ENCODE data around the gene DNAL4. TPM values are rescaled to one million over a fixed set of nuclear protein-coding genes. Genes with fewer than 3 reads are reported as not detected.
A peak's percentile ranks its signal among the peaks of the same experiment; 100 is the strongest.

DNAL4 gene
- total RNA-seq, 1 donor from 2014 or later: 8.4 TPM

DNA sequence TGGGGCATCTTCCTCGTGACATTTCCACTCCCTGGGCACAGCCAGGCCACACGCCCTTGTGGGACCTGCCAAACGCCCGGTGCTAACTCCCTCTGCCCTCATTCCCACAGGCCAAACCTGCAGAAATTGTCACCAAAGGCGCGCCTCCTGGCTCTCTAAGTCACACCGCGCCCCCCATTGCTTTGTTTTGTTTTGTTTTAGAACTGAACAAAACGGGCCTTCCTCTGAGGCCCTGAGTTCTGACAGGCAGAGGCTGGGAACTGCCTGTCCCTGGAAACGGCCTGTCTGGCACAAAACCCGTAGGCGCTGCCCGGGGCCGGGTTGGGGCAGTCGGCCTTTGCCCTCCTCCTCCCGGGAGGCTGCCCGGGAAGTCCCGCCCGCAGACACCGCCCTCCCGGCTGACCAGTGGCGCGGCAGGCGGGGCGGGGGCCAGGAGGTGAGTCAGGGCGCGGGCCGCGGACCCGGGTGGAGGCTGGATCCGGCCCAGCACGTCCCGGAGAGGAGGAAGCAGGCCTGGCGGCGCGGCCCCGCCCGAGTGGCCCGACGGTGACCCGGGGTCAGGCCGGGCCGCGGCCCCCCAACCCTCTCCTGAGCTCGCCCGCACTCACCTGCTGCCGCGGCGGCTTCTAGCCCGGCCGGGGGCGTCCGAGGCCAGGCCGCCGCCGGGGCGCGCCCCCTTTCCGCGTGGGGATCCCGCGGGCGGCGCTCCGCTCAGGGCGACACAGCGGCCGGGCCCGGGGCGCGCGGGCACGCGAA is 38.6 kb downstream of the DNAL4 start:
- CTCF ChIA-PET: no interaction called here
- H3K36me3 Mint-ChIP-seq (ENCODE audit: low read depth): peaks cover 26% of the 10 kb centered on the region
- peaks cover 77% of the 10 kb centered on the region for H3K4me1 Mint-ChIP-seq
- H3K4me3 Mint-ChIP-seq: peak overlapping the region; percentile 92
- H3K9me3 Mint-ChIP-seq: no peaks in the 10 kb centered on the region
- ATAC-seq (ENCODE audit: low read depth): peak; percentile 19
- POLR2A ChIA-PET: interaction anchor here (0.6 to 5.7 kb wide), 11 partner anchors 8 to 1875 kb away, joined by 3 to 37 read pairs (median 4); partner anchors contain the start of genes GTPBP1, RPL3 and TOMM22
- TF ChIP-seq, protein P1, sequence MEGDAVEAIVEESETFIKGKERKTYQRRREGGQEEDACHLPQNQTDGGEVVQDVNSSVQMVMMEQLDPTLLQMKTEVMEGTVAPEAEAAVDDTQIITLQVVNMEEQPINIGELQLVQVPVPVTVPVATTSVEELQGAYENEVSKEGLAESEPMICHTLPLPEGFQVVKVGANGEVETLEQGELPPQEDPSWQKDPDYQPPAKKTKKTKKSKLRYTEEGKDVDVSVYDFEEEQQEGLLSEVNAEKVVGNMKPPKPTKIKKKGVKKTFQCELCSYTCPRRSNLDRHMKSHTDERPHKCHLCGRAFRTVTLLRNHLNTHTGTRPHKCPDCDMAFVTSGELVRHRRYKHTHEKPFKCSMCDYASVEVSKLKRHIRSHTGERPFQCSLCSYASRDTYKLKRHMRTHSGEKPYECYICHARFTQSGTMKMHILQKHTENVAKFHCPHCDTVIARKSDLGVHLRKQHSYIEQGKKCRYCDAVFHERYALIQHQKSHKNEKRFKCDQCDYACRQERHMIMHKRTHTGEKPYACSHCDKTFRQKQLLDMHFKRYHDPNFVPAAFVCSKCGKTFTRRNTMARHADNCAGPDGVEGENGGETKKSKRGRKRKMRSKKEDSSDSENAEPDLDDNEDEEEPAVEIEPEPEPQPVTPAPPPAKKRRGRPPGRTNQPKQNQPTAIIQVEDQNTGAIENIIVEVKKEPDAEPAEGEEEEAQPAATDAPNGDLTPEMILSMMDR (IDR thresholded peaks at IDR 0.05): no peak
- intact Hi-C loops (cut with micrococcal nuclease): loop anchor here (1.0 to 5.0 kb wide), 4 partner anchors 33 to 562 kb away; partner anchors contain the start of genes CBX6, NPTXR and RPL3
- peak overlapping the region; percentile 99 for H3K27ac Mint-ChIP-seq
- DNase-seq: peak; percentile 67
- H3K27me3 Mint-ChIP-seq: no peaks in the 10 kb centered on the region

DNA sequence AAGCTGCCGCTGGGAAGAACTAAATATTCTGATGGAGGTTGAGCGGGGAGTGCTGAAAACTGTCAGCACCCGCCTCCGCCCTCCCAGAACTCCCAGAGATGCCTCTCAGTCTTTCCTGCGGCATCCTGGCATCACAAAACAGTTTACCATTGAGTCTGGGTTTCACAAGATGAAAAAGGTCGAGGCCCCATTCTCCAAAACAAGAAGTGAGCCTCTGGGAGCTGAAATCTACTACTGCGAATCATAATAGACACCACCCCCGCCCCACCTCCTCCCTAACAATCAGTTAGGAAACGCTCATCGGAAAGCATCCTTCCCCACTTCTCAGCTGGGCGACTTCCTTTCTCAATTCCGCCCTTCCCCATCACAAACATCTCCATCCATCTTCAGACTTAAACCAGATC is 39.2 kb downstream of the DNAL4 start:
- Mint-ChIP-seq H3K27ac (peak overlapping the region; percentile 99), H3K27me3 (no peaks in the 10 kb centered on the region), H3K4me1 (peaks cover 82% of the 10 kb centered on the region), H3K36me3 (ENCODE audit: low read depth) (peaks cover 32% of the 10 kb centered on the region), H3K9me3 (no peaks in the 10 kb centered on the region), H3K4me3 (peak overlapping the region; percentile 92)
- no peak for DNase-seq
- intact Hi-C loops (cut with micrococcal nuclease): loop anchor here (1.0 to 5.0 kb wide), 5 partner anchors 32 to 563 kb away; partner anchors contain the start of genes CBX6, GTPBP1, NPTXR and RPL3
- ChIA-PET CTCF (no interaction called here), POLR2A (interaction anchor here (0.5 to 5.7 kb wide), 14 partner anchors 9 to 768 kb away, joined by 3 to 37 read pairs (median 3); partner anchors contain the start of genes GTPBP1, RPL3 and TOMM22)
- no peak for ATAC-seq (ENCODE audit: low read depth)
- TF ChIP-seq, protein P1 (IDR thresholded peaks at IDR 0.05): no peak

DNA sequence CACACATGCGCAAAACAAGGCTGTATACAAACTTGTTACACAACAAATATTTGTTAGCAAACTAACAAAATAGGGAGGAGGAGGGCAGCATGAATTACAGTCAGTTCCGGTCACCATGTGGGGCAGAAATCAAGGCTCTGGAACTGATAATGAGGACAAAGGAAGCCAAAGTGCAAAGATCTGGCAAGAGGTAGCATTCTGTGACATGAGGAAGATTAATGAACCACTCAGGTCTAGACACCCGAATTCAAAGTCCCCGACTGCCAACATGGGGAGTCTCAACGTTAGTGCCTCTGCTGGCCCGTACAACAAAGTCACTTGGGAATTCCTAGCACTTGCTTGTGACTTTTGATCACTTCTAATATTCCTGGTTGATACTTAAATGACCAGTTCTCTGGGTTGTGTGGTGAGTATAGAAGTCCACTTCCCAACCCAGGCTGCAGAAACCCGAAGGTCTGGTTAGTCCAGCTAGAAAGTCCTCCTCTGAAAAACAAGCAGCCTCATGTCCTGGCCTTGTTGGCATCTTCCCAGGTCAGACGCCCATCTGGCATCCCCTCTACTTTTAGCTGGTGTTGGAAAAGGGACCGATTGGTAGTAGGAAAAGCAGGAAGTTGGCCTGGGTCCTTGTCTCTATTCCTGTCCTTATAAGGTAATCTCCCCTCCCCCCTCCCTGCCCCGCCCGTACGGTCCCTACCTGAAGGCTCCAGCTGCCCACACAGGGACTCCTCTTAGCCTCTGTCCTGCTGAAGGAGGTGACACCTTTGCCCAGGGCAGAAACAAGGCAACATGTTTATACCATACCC is 39.8 kb downstream of the DNAL4 start:
- DNase-seq: no peak
- Mint-ChIP-seq H3K36me3 (ENCODE audit: low read depth) (peaks cover 38% of the 10 kb centered on the region), H3K4me1 (peaks cover 81% of the 10 kb centered on the region), H3K4me3 (peak overlapping the region; percentile 92), H3K27me3 (no peaks in the 10 kb centered on the region), H3K27ac (peak overlapping the region; percentile 99), H3K9me3 (no peaks in the 10 kb centered on the region)
- CTCF ChIA-PET: no interaction called here
- TF ChIP-seq, protein P1 (IDR thresholded peaks at IDR 0.05): no peak
- no peak for ATAC-seq (ENCODE audit: low read depth)
- POLR2A ChIA-PET: interaction anchor here (0.5 to 5.7 kb wide), 14 partner anchors 9 to 768 kb away, joined by 3 to 37 read pairs (median 3); partner anchors contain the start of genes GTPBP1, RPL3 and TOMM22
- intact Hi-C loops (cut with micrococcal nuclease): loop anchor here (1.0 kb wide), 1 partner anchor 49 kb away; the partner anchor contains the start of gene GTPBP1

DNA sequence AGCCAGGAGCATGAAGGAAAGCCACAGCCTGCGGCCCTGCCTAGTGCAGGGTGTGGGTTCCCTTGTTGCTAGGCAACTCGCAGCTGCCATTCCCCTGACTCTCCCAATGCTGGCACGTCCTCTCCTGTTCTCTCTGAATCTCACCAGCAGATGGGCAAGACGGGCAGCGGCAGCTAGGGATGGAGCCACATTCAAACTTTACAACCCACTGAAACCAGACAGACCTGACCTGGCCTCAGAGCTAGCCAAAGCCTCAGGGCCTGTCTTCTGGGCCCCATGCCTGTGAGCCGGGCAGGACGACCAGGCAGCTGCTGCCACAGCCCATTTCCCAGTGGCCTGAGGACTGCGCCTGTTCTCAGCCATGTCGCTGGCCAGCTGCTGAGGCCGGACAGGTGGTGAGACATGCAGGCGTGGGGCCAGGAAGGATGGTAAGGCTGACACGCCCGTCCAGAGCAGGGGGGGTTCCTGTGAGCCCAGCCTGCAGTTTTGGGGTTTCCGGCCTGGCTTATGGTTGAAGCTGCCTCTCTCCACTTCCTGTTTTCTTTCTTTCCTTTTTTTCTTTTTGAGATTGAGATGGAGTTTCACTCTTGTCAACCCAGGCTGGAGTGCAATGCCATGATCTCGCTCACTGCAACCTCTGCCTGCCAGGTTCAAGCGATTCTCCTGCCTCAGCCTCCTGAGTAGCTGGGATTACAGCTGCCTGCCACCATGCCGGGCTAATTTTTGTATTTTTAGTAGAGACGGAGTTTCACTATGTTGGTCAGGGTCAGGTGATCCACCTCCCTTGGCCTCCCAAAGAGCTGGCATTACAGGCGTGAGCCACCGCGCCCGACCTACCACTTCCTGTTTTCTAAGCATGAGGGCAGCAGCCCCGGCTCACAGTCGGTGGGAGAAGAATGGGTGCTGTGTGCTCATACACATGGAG is 42.3 kb downstream of the DNAL4 start:
- H3K4me1 Mint-ChIP-seq: peaks cover 57% of the 10 kb centered on the region
- peak overlapping the region; percentile 82 for H3K4me3 Mint-ChIP-seq
- intact Hi-C loops (cut with micrococcal nuclease): no loop called here
- no peaks in the 10 kb centered on the region for H3K27me3 Mint-ChIP-seq
- ChIA-PET POLR2A (interaction anchor here (0.6 to 5.7 kb wide), 15 partner anchors 9 to 1293 kb away, joined by 3 to 37 read pairs (median 4); partner anchors contain the start of genes CBY1, GTPBP1, RPL3 and TOMM22), CTCF (interaction anchor here (1.0 to 2.0 kb wide), 5 partner anchors 11 to 27 kb away, joined by 3 to 7 read pairs (median 4); no protein-coding TSS in a partner anchor)
- ATAC-seq (ENCODE audit: low read depth) (peak; percentile 49), DNase-seq (peak; percentile 61)
- TF ChIP-seq, protein P1 (IDR thresholded peaks at IDR 0.05): no peak
- no peaks in the 10 kb centered on the region for H3K9me3 Mint-ChIP-seq
- H3K27ac Mint-ChIP-seq: peak overlapping the region; percentile 99
- H3K36me3 Mint-ChIP-seq (ENCODE audit: low read depth): peaks cover 58% of the 10 kb centered on the region
